Measurements from ENCODE around the gene FBN2. TPM values are rescaled to one million over a fixed set of nuclear protein-coding genes. Genes with fewer than 3 reads are reported as not detected.

The FBN2 gene
- total RNA-seq, 2 donors from 2014 or later: 0.09 TPM; not detected in 1

- DNase-seq (ENCODE audit: low spot score in 2 of 2): no peak
- Mint-ChIP-seq H3K9me3 (no peaks in the 10 kb centered on the region), H3K27ac (no peak overlapping the region), H3K36me3 (no peaks in the 10 kb centered on the region)
- no peak for ATAC-seq
These were observed 325.7 kb downstream of the FBN2 start for GRCh38 chr5:128212191-128212806.

GRCh38 chr5:128208436-128208835, 329.6 kb downstream of the FBN2 start:
- H3K36me3 Mint-ChIP-seq: no peaks in the 10 kb centered on the region
- DNase-seq (ENCODE audit: low spot score in 2 of 2) (no peak), ATAC-seq (no peak)
- no peaks in the 10 kb centered on the region for H3K9me3 Mint-ChIP-seq
- no peak overlapping the region for H3K27ac Mint-ChIP-seq

Measured in activated naive CD4-positive, alpha-beta T cell treated with anti-CD3 and anti-CD28 coated beads, Interleukin-2, amount 50 U/mL, for 72 hours (primary cell).